Urinary bladder (tissue), 4 donors: ENCODE results near the gene RAET1G. TPM values are rescaled to one million over a fixed set of nuclear protein-coding genes. Genes with fewer than 3 reads are reported as not detected.
A peak's percentile ranks its signal among the peaks of the same experiment; 100 is the strongest.
"Not testable (repeated sequence)": the region's sequence is repeated elsewhere in the genome, so short reads cannot be mapped to it uniquely, and the experiment has no call there.

ENCODE experiments used
- DNase-seq: peaks from one replicate; pipeline ENCODE4 v3.0.0-alpha.2; 2015; ENCODE audit errors: extremely low spot score
- H3K27ac ChIP-seq: one replicate; pipeline ENCODE4 v1.5.1; 2013; ENCODE audit warnings: low read depth, mild to moderate bottlenecking, moderate library complexity
- H3K36me3 ChIP-seq: one replicate; pipeline ENCODE4 v1.6.1; 2013; ENCODE audit warnings: mild to moderate bottlenecking, moderate library complexity; ENCODE audit not compliant: insufficient read depth
- H3K4me1 ChIP-seq: one replicate; pipeline ENCODE4 v1.6.1; 2013; ENCODE audit warnings: mild to moderate bottlenecking, moderate library complexity; ENCODE audit not compliant: insufficient read depth
- H3K4me3 ChIP-seq: one replicate; pipeline ENCODE4 v1.5.1; 2013; ENCODE audit warnings: low read depth, low read length
- WGBS: extraction: QIAGEN DNeasy Blood & Tissue Kit; methylation state at CpG from one replicate; pipeline ENCODE4 v1.1.7; 2013; 5-methylcytosine and 5-hydroxymethylcytosine counted together
- polyA plus RNA-seq: library from polyadenylated mRNA; stranded (reverse); fragments of 200-250 nt; gene quantifications from one replicate; pipeline ENCODE4 v1.2.3, GENCODE V29; 2013
- total RNA-seq: library from RNA; depleted of rRNA; stranded (reverse); fragments of >200 nt; gene quantifications from one replicate; pipeline ENCODE4 v1.2.3, GENCODE V29; 2014
- donor health status: healthy with polysubstance abuse.
- donor health status: healthy.

RAET1G gene
- total and polyA plus RNA-seq, 2 donors = 1.2 to 3.4 TPM

DNA sequence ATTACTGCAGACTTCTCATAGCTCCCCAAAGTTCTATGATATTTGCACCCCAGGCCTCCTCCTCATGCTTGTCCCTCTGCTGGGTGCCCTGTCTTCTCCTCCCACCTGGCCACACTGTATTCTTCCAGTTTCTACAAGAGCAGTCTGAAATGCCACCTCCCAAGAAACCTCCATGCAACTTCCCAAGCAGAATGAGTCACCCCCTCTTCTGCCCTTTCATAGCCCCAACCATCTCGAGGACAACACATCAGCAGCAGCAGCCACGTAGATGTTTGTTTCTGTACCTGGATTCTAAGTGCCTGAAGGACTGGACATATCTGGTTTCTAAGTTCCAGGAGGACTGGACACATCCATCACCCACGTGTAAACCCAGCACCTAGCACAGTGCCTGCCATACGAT, 12.3 kb upstream of the RAET1G start:
- Histone ChIP-seq H3K36me3 (no peaks in the 10 kb centered on the region), H3K4me3 (no peak overlapping the region), H3K4me1 (peaks cover 3% of the 10 kb centered on the region), H3K27ac (no peak overlapping the region)
- WGBS = 52% methylated on average over 4 of the region's 4 CpGs
- DNase-seq = no peak

DNA sequence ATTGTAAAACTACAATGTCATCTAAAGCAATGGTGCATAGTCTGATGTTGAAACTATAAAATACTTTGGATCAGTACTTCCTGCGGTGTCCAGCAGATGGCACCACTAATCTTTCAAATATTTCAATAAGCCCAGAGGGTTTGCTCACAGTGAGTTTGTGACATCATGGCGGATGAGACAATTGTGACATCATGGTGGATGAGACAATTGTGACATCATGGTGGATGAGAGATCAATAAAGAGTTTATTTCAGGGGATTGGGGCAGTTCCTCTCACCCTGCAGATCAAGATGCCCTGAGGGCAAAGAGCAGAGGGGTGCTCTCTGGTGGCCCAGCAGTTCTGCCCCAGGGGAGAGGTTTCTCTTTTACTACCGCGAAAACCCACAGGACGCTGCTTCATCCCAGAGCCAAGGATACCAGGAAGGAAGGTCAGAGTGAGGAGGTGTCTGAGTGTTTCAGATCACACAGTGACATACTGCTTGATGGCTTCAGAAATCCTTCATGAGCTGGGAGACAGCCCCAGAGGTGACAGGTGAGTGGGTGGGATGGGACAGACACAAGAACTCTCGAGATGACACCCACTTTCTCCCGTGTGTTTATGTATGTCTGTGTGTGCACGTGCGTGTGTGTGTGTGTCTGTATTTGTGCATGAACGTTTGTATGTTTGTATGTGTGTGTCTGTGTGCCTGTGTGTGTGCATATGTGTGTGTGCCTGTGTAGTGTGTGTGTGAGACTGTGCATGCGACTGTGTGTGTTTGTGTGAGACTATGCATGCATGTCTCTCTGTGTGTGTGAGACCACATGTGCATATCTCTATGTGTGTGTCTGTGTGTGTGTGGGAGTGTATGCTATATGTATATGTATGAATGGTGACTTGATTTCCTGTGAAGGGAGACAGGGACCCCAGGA, 11.6 kb upstream of the RAET1G start:
- 39% methylated on average over 11 of the region's 11 CpGs for WGBS

DNA sequence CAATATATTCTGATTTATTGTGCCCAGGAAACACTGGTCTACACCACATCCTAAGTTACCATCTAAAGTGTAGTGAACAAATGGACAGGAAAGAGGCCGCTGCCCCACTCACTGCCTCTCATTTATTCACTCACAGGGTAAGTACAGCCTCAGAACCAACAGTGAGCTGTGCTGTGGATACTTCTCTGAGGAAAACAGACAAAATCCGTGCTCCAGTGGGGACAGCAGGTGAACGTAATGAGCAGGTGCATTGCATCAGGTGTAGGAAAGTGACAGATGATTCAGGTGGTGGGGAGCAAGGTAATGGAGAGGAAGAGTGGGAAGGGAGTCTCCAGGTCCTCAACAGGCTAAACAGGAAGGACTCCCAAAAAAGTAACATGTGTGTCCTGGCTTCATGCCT, 10.5 kb upstream of the RAET1G start:
- no peak overlapping the region for H3K4me3 ChIP-seq
- DNase-seq = no peak
- no peaks in the 10 kb centered on the region for H3K36me3 ChIP-seq
- H3K4me1 ChIP-seq = peaks cover 3% of the 10 kb centered on the region
- H3K27ac ChIP-seq = no peak overlapping the region
- 35% methylated on average over 3 of the region's 3 CpGs for WGBS

More for the DNA sequence above, 11.6 kb upstream of the RAET1G start:
- peaks cover 3% of the 10 kb centered on the region for H3K4me1 ChIP-seq
- H3K27ac ChIP-seq = no peak overlapping the region
- H3K36me3 ChIP-seq = no peaks in the 10 kb centered on the region
- DNase-seq = no peak
- no peak overlapping the region for H3K4me3 ChIP-seq

DNA sequence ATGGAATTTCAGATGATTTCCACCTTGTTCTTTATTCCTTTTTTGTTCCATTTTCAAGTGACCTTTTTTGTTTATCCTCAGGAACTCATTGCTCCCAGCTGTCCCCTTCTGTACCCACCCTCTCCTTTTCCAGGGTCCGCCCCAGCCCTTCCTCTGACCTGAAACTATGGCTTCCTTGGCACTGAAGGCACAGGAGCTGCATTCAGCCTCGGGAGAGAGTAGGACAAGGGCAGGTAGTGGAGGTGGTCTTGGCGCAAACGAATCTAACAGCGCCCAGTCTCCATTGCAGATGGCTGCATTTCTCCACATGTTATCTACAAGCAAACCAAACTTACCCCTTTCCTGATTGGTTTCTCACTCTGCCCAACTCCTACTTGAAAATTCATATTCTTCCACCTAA, 10.1 kb upstream of the RAET1G start:
- no peak overlapping the region for H3K27ac ChIP-seq
- no peaks in the 10 kb centered on the region for H3K4me1 ChIP-seq
- 51% methylated on average over 5 of the region's 5 CpGs for WGBS
- H3K36me3 ChIP-seq = no peaks in the 10 kb centered on the region
- H3K4me3 ChIP-seq = no peak overlapping the region
- no peak for DNase-seq

DNA sequence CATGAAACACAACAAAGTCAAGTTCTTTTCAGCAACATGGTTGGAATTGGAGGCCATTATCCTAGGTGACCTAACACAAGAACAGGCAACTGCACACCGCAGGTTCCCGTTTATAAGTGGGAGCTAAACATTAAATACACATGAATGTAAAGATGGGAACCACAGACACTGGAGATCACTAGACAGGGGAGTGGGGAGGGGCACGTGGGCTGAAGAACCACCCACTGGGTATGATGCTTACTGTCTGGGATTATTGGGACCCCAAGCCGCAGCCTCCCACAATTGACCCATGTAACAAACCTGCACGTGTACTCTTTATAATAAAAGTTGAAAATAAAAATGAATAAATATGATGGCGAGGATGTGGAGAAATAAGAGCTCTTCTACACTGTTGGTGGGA, 8.6 kb upstream of the RAET1G start:
- WGBS = 65% methylated on average over 6 of the region's 6 CpGs
- no peaks in the 10 kb centered on the region for H3K36me3 ChIP-seq
- H3K4me1 ChIP-seq = no peaks in the 10 kb centered on the region
- no peak overlapping the region for H3K4me3 ChIP-seq
- no peak for DNase-seq
- H3K27ac ChIP-seq = no peak overlapping the region

DNA sequence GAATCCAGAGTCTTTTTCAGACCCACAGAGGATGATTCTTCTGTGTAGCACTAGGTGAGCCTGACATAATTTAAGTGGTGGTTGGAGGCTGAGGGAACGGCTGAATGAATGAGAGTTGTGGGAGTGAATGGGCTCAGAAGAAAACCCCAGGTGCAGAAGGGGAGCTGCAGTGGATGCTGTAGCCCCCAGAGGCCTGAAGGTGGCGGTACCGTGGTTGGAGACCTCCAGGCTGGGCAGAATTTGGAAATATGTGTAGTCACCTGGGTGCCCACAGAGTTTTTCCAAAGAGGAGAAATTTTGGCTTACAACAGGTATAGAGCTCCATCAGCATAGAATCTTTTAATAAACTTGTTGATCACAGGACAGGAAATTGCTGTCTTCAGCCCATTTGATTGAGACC, 6.5 kb upstream of the RAET1G start:
- Histone ChIP-seq H3K36me3 (no peaks in the 10 kb centered on the region), H3K27ac (no peak overlapping the region), H3K4me1 (no peaks in the 10 kb centered on the region), H3K4me3 (no peak overlapping the region)
- no peak for DNase-seq
- 6% methylated on average over 3 of the region's 3 CpGs for WGBS

DNA sequence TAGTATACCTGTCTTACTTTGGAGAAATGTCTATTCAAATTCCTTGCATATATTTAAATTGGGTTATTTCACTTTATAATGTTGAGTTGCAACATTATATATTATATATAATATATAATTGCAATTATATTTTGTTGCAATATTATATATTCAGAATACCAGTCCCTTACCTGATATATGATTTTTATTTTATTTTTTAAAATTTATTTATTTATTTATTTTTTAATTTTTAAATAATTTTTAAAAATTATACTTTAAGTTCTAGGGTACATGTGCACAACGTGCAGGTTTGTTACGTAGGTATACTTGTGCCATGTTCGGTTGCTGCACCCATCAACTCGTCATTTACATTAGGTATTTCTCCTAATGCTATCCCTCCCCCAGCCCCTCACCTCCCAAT, 4.1 kb upstream of the RAET1G start:
- not testable (repeated sequence) for H3K4me3 ChIP-seq, H3K27ac ChIP-seq, H3K4me1 ChIP-seq, DNase-seq, H3K36me3 ChIP-seq
- 82% methylated on average over 4 of the region's 4 CpGs for WGBS

DNA sequence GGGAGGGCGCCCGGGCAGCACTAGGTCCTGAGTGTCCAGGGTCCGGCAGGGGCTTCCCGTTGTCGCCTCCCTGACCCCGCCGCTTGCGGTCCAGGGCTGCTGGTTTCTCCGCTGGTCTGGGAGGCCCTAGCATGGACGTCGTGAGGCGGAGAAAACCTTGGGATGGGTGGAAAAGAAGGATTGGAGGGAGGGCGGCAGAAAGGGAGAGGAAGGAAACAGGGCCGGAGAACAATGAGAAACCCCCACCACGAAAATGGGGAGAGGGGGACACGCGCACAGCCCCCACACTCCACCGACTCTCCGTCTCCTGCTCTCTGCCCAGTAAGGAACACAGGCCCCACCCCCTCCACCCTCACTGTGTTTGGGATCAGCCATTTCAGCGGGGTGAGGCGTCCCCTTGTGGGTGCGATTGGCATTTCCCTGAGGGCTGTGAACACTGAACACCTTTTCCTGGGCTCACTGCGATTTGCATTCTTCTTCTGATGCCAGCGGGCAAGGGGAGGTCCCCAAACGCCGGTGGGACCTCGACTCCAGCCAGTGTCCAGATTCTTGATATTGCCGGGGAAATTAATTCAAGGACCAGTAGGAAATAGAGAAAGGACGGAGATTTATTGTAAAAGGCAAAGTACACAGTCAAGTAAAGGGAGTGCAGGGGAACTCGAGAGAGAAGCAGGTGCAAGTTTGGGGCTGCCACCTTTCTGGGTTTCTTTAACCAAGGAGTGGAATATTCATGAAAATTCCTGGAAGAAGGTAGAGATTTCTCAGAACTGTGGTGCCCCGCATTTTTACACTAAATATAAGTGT, 3.3 kb upstream of the RAET1G start:
- peak overlapping the region; percentile 46 for H3K4me3 ChIP-seq
- H3K4me1 ChIP-seq = no peaks in the 10 kb centered on the region
- WGBS = 4% methylated on average over 31 of the region's 31 CpGs
- no peaks in the 10 kb centered on the region for H3K36me3 ChIP-seq
- H3K27ac ChIP-seq = peak overlapping the region; percentile 27
- peak; percentile 54 for DNase-seq

DNA sequence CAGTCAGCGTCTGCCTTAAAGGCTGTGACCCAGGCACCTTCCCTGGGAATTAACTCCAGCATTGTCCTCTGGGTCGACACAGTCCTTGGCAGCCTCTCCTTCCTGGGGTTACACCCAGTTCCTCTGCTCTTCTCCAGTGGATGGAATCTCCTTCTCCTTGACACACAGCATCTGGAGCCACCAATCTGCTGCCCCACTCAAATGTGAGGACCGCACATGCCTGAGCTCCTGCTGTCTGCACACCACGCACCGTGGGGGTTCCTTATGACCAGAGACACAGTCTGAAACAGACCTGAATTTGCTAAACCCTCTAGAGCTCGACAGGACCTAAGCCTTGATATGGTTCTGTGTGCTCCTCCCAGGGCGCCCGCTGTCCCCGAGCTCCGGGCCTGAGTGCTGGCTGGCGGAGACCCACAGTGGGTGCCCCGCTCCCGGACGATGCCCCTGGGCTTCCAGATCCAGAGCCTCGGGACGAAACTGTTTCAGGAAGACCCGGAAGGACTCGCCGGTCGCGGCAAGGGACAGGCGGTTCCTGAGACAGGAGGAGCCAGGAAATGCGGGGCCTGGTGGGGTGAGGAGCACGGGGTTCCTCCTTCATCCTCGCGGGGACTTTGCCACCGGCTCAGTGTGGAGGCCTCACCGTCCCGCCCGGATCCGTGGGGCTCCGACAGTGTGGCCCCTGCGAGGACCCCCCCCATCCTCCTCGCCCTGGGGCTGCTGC, 2.5 kb upstream of the RAET1G start:
- H3K27ac ChIP-seq = peak overlapping the region; percentile 27
- WGBS = 14% methylated on average over 34 of the region's 34 CpGs
- DNase-seq = no peak

DNA sequence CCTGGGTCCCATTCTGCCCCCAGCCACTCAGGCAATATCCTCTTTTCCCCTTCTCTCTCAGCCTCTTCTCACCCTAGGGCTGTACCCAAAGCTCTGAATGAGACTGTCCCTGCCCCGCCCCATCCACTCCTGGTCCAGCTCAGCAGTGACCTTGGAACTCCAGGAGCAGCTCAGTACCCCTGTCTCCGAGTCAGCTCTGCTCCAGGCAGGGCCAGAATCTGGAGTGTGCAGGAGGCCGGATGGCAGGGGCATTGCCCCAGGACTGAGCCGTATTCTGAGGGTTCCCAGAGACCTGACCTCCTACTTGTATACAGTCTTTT, 2.0 kb upstream of the RAET1G start:
- Histone ChIP-seq H3K36me3 (no peaks in the 10 kb centered on the region), H3K27ac (no peak overlapping the region), H3K4me3 (no peak overlapping the region), H3K4me1 (no peaks in the 10 kb centered on the region)
- WGBS = 87% methylated on average over 4 of the region's 4 CpGs
- DNase-seq = no peak

More for the DNA sequence above, 2.5 kb upstream of the RAET1G start:
- no peaks in the 10 kb centered on the region for H3K36me3 ChIP-seq
- H3K4me3 ChIP-seq = peak overlapping the region; percentile 46
- no peaks in the 10 kb centered on the region for H3K4me1 ChIP-seq

DNA sequence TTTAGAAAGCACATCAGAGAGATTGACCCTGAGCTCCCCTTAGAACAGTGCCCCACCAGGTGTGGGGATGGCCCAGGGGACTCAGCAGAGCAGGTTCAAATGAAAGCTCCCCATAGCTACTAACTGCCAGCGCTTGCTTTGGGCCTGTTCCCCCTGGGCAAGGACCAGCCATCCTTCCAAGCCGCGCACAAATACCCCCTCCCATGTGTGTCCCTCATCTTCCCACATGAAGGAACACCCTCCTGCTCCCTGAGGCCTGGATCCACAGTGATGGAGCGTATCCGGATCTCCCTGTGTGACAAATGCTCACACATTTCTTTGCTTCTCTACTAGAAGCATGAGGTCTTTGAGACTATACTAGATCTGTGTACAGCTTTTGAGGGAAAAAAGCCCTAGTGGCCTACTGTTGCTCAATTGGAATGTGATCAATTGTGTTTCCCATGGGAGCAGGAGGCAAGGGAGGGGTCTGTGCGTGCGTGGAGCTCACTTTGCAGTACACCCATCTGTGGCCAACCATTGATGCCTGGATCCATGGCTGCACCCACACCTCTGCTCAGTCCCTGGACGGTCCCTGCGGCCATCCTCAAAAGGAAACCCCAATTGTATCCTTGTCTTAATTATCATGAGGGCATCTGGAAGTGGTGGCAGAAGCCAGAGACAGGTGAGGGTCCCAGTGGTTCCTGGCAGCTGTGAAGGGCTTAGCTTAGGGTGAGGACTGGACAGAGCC, 1.4 kb upstream of the RAET1G start:
- Histone ChIP-seq H3K27ac (no peak overlapping the region), H3K36me3 (no peaks in the 10 kb centered on the region), H3K4me1 (no peaks in the 10 kb centered on the region), H3K4me3 (no peak overlapping the region)
- 76% methylated on average over 9 of the region's 9 CpGs for WGBS
- DNase-seq = no peak

DNA sequence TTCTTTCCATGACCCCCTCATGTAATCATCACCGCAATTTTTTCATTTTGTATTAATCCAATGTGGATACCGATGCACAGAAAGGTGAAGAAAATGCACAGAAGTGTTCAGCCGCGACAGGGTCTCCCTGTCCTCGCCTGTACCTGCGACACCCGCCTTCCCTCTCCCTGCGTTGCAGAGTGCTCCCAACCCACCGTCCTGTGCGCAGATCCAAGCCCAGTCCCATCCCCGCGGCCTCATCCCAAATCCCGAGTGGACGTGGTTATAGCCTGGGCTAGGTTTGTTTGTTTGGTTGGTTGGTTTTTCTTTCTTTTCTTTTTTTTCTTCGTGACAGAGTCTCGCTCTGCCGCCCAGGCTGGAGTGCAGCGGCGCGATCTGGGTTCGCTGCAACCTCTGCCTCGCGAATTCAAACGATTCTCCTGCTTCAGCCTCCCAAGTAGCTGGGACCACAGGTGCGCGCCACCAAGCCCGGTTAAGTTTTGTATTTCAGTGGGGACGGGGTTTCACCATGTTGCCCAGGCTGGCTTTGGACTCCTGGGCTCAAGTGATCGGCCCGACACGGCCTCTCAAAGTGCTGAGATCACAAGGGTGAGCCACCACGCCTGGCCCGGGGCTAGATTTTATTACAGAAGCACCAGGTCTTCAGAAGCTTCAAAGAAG, 536 bp upstream of the RAET1G start:
- DNase-seq = no peak
- Histone ChIP-seq H3K4me3 (peak overlapping the region; percentile 13), H3K36me3 (no peaks in the 10 kb centered on the region), H3K27ac (no peak overlapping the region), H3K4me1 (no peaks in the 10 kb centered on the region)
- WGBS = 26% methylated on average over 33 of the region's 33 CpGs

DNA sequence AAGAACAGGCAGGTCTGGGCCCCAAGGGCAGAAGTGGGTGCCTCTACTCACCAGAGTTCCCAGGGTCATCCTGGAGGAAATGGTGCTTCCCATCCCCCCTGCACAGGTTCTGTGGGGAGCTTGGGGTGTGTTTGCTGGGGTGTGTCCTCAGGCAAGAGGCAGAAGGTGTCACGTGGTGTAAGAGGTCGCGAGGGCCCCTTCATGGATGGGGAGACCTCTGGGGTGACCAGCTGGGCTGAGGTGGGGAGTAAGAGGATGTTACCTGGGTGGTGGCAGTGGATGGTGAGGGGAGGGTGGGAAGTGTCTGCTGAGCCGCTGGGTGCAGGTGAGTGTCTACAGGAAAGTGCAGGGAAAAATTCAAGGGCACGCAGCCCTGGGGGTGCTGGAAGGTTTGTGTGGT, 830 bp downstream of the RAET1G start:
- not testable (repeated sequence) for H3K4me1 ChIP-seq, H3K27ac ChIP-seq, DNase-seq, H3K36me3 ChIP-seq, H3K4me3 ChIP-seq
- WGBS = 31% methylated on average over 5 of the region's 5 CpGs
